ENCODE results near the gene ODF2. TPM values are rescaled to one million over a fixed set of nuclear protein-coding genes. Genes with fewer than 3 reads are reported as not detected.

The ODF2 gene
- total RNA-seq, 1 donor = 18.1 TPM

DNA sequence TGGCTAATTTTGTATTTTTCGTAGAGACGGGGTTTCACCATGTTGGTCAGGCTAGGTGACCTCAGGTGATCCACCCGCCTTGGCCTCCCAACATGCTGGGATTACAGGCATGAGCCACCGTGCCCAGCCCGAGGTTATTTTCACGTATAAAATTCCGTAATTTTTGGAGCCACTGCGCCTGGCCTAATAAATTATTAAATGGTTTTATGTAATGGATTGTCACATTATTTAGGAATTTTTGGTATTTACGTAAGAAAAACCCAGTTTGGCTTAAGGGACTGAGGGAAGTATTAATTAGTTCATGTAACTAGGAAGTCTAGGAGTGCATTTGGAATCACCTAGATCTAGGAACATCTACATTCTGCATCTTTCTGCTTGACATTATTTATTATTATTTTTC lies 57.0 kb downstream of the ODF2 start:
- Histone ChIP-seq H3K27me3 (ENCODE audit: insufficient read depth, low read length) (no peaks in the 10 kb centered on the region), H3K4me3 (ENCODE audit: low read length) (no peak overlapping the region), H3K9me3 (ENCODE audit: low read depth, low read length) (no peaks in the 10 kb centered on the region), H3K4me1 (ENCODE audit: insufficient read depth, low read length) (peaks cover 8% of the 10 kb centered on the region)

DNA sequence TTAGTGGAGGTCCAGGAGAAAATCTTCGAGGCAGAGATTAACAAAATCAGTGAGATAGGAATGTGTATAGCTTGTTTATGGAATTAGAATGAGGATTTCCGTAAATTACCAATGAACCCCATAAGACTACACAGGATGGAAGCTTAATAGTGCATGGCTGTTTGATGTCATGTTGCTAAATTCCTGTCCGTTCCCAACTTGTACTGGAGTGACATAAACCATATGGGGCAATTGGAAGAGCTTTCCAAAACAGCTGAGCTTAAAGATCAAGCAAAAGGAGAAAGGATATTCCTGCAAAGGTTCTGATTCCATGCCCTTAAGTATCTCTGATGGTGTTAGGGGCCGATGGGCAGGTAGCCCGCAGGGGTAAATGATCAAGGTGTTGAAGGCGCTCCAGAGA lies 66.2 kb downstream of the ODF2 start:
- H3K27me3 ChIP-seq (ENCODE audit: insufficient read depth, low read length) = no peaks in the 10 kb centered on the region
- H3K4me1 ChIP-seq (ENCODE audit: insufficient read depth, low read length) = no peaks in the 10 kb centered on the region
- H3K4me3 ChIP-seq (ENCODE audit: low read length) = no peak overlapping the region
- no peaks in the 10 kb centered on the region for H3K9me3 ChIP-seq (ENCODE audit: low read depth, low read length)

DNA sequence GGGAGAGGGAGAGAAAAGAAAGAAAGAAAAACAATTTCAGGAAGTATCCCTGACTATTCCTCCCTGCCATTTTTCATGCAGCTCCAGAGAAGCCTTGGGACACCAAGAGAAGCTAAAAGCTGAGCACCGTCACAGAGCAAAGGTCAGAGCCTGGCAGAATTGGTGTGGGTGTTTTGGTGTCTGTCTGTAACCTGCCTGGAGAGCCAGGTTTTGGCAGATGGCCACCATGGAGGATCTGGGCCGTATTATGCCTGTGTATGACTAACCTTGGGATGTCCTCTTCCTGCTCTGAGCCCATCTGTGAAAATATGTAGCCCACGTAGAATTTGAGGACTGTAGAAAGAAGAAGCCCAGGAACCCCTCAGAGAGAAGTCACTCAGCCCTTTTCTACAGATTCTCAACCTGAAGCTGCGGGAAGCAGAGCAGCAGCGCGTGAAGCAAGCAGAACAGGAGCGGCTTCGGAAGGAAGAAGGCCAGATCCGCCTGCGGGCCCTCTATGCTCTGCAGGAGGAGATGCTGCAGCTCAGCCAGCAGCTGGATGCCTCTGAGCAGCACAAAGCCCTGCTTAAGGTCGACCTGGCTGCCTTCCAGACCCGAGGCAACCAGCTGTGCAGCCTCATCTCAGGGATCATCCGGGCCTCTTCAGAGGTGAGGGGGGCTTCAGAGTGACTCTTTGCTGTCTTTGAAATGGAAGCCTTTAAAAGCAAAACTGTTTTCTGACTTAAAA lies 67.6 kb downstream of the ODF2 start:
- Histone ChIP-seq H3K4me3 (ENCODE audit: low read length) (no peak overlapping the region), H3K27me3 (ENCODE audit: insufficient read depth, low read length) (no peaks in the 10 kb centered on the region), H3K4me1 (ENCODE audit: insufficient read depth, low read length) (no peaks in the 10 kb centered on the region), H3K9me3 (ENCODE audit: low read depth, low read length) (no peaks in the 10 kb centered on the region)

DNA sequence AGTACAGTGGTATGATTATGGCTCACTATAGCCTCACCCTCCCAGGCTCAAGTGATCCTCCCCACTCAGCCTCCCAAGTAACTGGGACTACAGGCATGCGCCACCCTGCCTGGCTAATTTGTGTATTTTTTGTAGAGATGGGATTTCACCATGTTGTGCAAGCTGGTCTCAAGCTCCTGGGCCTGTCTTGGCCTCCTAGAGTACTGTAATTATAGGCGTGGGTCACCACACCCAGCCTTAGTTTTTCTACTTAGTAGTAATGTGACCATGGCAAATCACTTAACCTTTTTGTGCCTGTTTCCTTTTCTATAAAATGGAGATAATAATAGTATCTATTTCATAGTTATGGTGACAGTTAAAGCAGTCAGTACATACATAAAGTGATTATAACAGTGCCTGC lies 70.9 kb downstream of the ODF2 start:
- Histone ChIP-seq H3K4me1 (ENCODE audit: insufficient read depth, low read length) (no peaks in the 10 kb centered on the region), H3K9me3 (ENCODE audit: low read depth, low read length) (no peaks in the 10 kb centered on the region), H3K27me3 (ENCODE audit: insufficient read depth, low read length) (no peaks in the 10 kb centered on the region), H3K4me3 (ENCODE audit: low read length) (no peak overlapping the region)

DNA sequence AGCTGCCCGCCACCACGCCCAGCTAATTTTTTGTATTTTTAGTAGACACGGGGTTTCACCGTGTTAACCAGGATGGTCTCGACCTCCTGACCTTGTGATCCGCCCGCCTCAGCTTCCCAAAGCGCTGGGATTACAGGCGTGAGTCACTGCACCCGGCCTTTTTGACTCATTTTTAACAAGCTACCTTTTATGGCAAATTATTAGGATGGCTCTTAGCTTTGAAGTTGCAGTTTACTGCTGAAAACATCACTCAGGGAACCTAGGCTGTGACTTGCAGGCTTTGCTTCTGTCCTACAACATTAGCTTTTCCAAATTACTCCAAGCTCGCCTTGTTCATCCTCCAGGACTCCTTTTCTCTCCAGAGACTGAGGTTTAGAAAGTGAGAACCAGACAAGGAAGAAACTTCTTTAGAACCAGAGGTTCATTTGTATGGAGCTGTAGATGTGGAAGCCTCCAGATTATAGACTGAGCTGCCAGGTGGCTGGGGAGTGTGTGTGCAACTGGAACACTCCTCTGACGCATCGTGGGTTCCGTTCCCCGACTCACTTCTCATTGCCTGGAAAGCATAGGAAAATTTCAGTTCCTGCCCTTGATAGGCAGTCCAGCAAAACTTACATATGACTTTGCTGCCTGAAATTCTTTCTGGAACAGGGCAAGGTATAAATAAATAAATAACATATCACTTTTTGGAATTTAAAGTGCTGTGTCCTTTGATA lies 72.8 kb downstream of the ODF2 start:
- Histone ChIP-seq H3K27me3 (ENCODE audit: insufficient read depth, low read length) (no peaks in the 10 kb centered on the region), H3K9me3 (ENCODE audit: low read depth, low read length) (no peaks in the 10 kb centered on the region), H3K4me3 (ENCODE audit: low read length) (no peak overlapping the region), H3K4me1 (ENCODE audit: insufficient read depth, low read length) (no peaks in the 10 kb centered on the region)

DNA sequence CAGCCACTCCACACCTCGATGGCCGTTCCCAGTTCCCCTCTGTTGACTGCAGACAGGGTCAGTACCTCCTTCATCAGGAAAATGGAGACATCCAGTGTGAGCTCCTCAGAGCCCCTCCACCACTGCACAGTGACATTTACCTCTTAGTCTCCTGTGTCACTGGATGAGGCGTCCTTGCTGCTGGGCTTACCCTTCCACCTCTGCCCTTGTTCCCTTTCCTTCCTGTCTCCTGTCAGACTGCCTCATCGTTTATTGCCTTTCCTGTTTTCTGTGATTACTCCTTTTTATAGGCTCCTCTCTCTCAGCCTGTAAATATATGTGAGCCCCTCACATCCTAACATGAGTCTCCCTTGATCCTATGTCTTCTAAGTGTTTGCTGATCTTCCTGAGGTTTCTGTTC lies 73.4 kb downstream of the ODF2 start:
- H3K27me3 ChIP-seq (ENCODE audit: insufficient read depth, low read length) = no peaks in the 10 kb centered on the region
- H3K4me1 ChIP-seq (ENCODE audit: insufficient read depth, low read length) = no peaks in the 10 kb centered on the region
- no peaks in the 10 kb centered on the region for H3K9me3 ChIP-seq (ENCODE audit: low read depth, low read length)
- no peak overlapping the region for H3K4me3 ChIP-seq (ENCODE audit: low read length)

DNA sequence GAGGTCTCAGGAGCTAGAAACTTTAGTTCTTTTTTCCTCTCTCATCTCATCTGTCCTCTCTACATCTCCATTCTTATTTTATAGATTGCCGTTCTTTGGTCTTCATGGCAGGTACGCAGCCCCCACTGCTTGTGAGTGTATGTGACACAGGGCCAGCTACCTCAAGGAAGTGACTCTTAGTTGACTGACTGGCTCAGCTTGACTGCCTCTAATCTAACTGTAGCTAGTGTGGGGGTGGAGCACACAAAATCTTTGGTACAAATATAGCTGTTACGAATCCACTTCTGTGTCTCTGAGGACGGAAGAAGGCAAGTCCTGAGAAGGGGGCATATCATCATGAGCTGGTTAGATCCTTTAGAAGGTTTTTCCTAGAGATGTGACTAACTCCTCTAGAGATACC lies 76.8 kb downstream of the ODF2 start:
- H3K9me3 ChIP-seq (ENCODE audit: low read depth, low read length) = no peaks in the 10 kb centered on the region

DNA sequence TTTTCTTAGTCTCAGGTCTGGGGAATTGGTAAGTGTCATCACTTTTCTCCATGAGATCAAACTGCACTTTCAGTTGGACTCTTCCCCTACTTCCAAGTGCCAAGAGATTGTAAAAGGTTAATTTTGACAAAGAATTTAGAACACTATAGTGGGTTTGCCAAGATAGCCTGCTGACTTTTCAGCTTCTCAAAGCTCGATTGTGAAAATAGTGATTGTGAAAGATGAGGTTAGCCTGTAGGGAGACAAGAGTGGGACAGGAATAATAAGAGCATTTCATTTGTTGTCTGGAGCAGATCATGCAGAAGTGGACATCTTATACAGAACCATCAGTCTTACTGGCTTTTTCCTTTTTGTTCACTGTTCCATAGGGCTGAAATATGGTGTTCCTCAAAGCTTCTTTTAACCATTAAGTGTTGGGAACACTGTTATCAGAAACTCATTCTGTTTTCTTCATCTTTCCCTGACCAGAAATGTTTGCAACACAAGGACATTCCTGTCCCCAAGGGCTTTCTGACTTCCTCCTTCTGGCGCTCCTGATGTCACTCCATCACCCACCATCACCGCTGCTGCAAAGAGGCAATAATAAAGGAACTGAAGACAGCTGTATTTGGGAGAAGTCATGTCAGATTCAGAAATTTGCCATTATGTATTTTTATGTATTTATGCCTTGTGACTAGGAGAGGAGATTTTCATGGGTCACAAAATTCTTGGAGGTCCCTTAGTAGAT lies 85.0 kb downstream of the ODF2 start:
- Histone ChIP-seq H3K4me3 (ENCODE audit: low read length) (no peak overlapping the region), H3K9me3 (ENCODE audit: low read depth, low read length) (no peaks in the 10 kb centered on the region), H3K27me3 (ENCODE audit: insufficient read depth, low read length) (no peaks in the 10 kb centered on the region), H3K4me1 (ENCODE audit: insufficient read depth, low read length) (no peaks in the 10 kb centered on the region)

More for the DNA sequence above, 76.8 kb downstream of the ODF2 start:
- no peaks in the 10 kb centered on the region for H3K27me3 ChIP-seq (ENCODE audit: insufficient read depth, low read length)
- no peaks in the 10 kb centered on the region for H3K4me1 ChIP-seq (ENCODE audit: insufficient read depth, low read length)
- H3K4me3 ChIP-seq (ENCODE audit: low read length) = no peak overlapping the region

DNA sequence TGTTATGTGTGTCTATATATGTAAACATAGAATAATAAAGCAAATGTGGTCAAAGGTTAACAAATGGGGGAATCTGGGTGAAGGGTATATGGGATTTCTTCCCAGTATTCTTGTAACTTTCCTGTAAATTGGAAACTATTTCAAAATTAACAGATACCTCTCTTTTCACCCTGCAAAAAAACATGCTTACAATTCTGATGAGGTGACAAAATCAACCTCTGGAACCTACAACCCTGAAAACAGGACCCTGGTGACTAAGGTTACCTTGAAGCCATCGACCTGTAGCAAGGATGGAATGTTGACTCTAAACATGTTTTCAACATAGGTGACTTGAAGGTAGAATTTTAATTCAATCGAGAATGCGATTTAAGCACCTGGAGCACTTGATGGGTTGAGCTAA lies 90.7 kb downstream of the ODF2 start:
- H3K4me3 ChIP-seq (ENCODE audit: low read length) = no peak overlapping the region
- no peaks in the 10 kb centered on the region for H3K9me3 ChIP-seq (ENCODE audit: low read depth, low read length)
- no peaks in the 10 kb centered on the region for H3K27me3 ChIP-seq (ENCODE audit: insufficient read depth, low read length)
- peaks cover 22% of the 10 kb centered on the region for H3K4me1 ChIP-seq (ENCODE audit: insufficient read depth, low read length)

DNA sequence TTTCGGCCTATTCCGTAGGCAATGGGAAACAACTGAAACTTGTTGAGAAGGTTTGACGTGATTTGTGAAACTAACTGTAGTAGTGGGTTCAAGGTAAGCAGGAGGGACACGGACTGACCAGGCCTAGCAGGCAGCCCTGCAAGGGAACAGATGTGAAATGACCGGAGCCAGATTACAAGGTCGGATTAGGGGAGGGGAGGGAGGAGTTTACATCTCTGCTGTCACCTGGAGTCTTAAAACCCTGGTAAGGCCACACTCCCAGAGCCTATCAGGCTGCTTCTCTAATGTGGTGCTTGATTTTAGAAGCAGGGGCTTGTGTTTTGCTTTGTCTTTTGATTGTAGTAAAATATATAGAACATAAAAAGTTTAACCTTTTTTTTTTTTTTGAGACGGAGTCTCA lies 93.1 kb downstream of the ODF2 start:
- no peaks in the 10 kb centered on the region for H3K27me3 ChIP-seq (ENCODE audit: insufficient read depth, low read length)
- H3K9me3 ChIP-seq (ENCODE audit: low read depth, low read length) = no peaks in the 10 kb centered on the region
- peaks cover 35% of the 10 kb centered on the region for H3K4me1 ChIP-seq (ENCODE audit: insufficient read depth, low read length)
- no peak overlapping the region for H3K4me3 ChIP-seq (ENCODE audit: low read length)

DNA sequence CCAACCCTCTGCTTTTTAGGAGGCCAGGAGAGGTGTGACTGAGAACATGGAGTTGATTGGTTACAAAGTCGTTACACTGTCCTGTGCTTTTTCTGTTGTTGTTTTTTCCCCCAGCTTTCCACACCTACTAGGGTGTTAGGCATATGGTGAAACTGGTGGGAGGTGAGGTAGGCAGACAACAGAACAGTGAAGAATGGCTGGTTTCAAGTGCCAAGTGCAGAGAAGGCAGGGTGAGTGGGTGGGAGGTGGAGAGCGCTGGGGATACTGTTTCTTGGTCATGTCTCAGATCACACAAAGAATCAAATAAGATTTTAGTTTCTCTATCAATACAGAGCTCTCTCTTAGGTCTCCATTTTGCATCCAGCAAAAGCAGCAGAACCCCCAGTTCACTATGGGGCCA lies 94.4 kb downstream of the ODF2 start:
- H3K9me3 ChIP-seq (ENCODE audit: low read depth, low read length) = no peaks in the 10 kb centered on the region
- no peak overlapping the region for H3K4me3 ChIP-seq (ENCODE audit: low read length)

More for the DNA sequence above, 94.4 kb downstream of the ODF2 start:
- Histone ChIP-seq H3K27me3 (ENCODE audit: insufficient read depth, low read length) (no peaks in the 10 kb centered on the region), H3K4me1 (ENCODE audit: insufficient read depth, low read length) (peaks cover 48% of the 10 kb centered on the region)

Other genes starting within 250 kb of the ODF2 start
- 18.7 TPM for gene GOLGA2, start 180.0 kb upstream of the ODF2 start, total RNA-seq
- gene SWI5, start 179.7 kb upstream of the ODF2 start, total RNA-seq = 5.8 TPM
- gene TRUB2, start 133.6 kb upstream of the ODF2 start, total RNA-seq = 4.5 TPM
- 14.5 TPM for gene COQ4, start 133.2 kb upstream of the ODF2 start, total RNA-seq
- 2.1 TPM for gene SLC27A4, start 115.5 kb upstream of the ODF2 start, total RNA-seq
- 17.6 TPM for gene URM1, start 84.6 kb upstream of the ODF2 start, total RNA-seq
- gene CERCAM, start 35.1 kb upstream of the ODF2 start, total RNA-seq = 1.8 TPM
- gene GLE1, start 48.7 kb downstream of the ODF2 start, total RNA-seq = 12.7 TPM
- gene SPTAN1, start 96.6 kb downstream of the ODF2 start, total RNA-seq = 200 TPM
- 2.1 TPM for gene DYNC2I2, start 200.8 kb downstream of the ODF2 start, total RNA-seq
- 386 TPM for gene SET, start 233.2 kb downstream of the ODF2 start, total RNA-seq
- gene PKN3, start 246.5 kb downstream of the ODF2 start, total RNA-seq = 0.73 TPM